ENCODE data around the gene CRABP2.

DNA sequence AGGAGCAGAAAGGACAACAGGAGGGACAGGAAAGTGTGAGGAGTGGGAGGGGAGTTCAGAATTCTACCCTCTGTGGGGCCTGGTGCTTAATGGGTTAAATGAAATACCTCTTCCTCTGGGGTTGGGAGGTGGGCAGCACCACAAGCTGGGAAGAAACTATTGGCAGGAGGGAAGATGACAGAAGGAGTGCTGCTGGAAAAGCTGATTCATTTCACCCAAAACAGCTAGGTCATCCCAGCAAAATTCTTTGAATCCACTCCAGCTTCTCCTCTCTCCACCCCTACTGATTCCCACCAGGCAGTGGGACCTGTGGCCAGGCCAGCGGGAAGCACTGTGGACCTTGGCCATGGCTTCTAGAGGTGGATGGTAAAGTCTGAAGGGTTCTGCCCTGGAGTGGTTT, 50.7 kb downstream of the CRABP2 start:
- TF ChIP-seq EZH2 (optimal IDR thresholded peaks at IDR 0.05; ENCODE audit: low read depth, low read length), result no peak
- TF ChIP-seq, protein P1, sequence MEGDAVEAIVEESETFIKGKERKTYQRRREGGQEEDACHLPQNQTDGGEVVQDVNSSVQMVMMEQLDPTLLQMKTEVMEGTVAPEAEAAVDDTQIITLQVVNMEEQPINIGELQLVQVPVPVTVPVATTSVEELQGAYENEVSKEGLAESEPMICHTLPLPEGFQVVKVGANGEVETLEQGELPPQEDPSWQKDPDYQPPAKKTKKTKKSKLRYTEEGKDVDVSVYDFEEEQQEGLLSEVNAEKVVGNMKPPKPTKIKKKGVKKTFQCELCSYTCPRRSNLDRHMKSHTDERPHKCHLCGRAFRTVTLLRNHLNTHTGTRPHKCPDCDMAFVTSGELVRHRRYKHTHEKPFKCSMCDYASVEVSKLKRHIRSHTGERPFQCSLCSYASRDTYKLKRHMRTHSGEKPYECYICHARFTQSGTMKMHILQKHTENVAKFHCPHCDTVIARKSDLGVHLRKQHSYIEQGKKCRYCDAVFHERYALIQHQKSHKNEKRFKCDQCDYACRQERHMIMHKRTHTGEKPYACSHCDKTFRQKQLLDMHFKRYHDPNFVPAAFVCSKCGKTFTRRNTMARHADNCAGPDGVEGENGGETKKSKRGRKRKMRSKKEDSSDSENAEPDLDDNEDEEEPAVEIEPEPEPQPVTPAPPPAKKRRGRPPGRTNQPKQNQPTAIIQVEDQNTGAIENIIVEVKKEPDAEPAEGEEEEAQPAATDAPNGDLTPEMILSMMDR (IDR thresholded peaks at IDR 0.05; ENCODE audit: low read length), result no peak
- TF ChIP-seq EZH2phosphoT487 (IDR thresholded peaks at IDR 0.05; ENCODE audit: low read length), result no peak

Measured in MM.1S (cell line).